Parathyroid adenoma (tissue), 2 donors: ENCODE measurements around the gene APPL2.
"Not testable (repeated sequence)": the region's sequence is repeated elsewhere in the genome, so short reads cannot be mapped to it uniquely, and the experiment has no call there.

Experiments used
- H2AFZ ChIP-seq: fragments of 300-600 bp; sonication (generic); one replicate; pipeline ENCODE4 v1.7.0; 2017; ENCODE audit warnings: antibody characterized with exemption, mild to moderate bottlenecking
- H3K27ac ChIP-seq: fragments of 300-600 bp; sonication (generic); one replicate; pipeline ENCODE4 v1.7.0; 2017
- H3K27me3 ChIP-seq: fragments of 300-600 bp; sonication (generic); one replicate; pipeline ENCODE4 v1.7.0; 2017; ENCODE audit warnings: low read length; ENCODE audit not compliant: control insufficient read depth, insufficient read depth
- H3K36me3 ChIP-seq: fragments of 300-600 bp; sonication (generic); one replicate; pipeline ENCODE4 v1.7.0; 2017; ENCODE audit warnings: low read length; ENCODE audit not compliant: control insufficient read depth, insufficient read depth
- H3K4me1 ChIP-seq: fragments of 300-600 bp; sonication (generic); one replicate; pipeline ENCODE4 v1.7.0; 2017; ENCODE audit warnings: control low read depth
- H3K4me2 ChIP-seq: fragments of 300-600 bp; sonication (generic); one replicate; pipeline ENCODE4 v1.7.0; 2017; ENCODE audit warnings: low read length
- H3K4me3 ChIP-seq: fragments of 300-600 bp; sonication (generic); one replicate; pipeline ENCODE4 v1.7.0; 2017; ENCODE audit warnings: low read depth, low read length
- H3K79me2 ChIP-seq: fragments of 300-600 bp; sonication (generic); one replicate; pipeline ENCODE4 v1.7.0; 2017; ENCODE audit warnings: control low read depth
- H3K9ac ChIP-seq: fragments of 300-600 bp; sonication (generic); one replicate; pipeline ENCODE4 v1.7.0; 2017; ENCODE audit warnings: mild to moderate bottlenecking
- H3K9me3 ChIP-seq: fragments of 300-600 bp; sonication (generic); one replicate; pipeline ENCODE4 v1.7.0; 2017; ENCODE audit warnings: low read length; ENCODE audit not compliant: control insufficient read depth
- CTCF ChIP-seq: fragments of 300-600 bp; sonication (generic); IDR thresholded peaks from one replicate; pipeline ENCODE4 v1.7.0; 2017; ENCODE audit warnings: antibody characterized with exemption, mild to moderate bottlenecking
- donor health status: primary hyperparathyroidism.

The APPL2 gene

GRCh38 chr12:105252901-105253300 lies 16.9 kb upstream of the APPL2 start:
- H3K27me3 ChIP-seq: no peaks in the 10 kb centered on the region
- H3K79me2 ChIP-seq: no peaks in the 10 kb centered on the region
- no peak overlapping the region for H3K4me3 ChIP-seq
- H3K36me3 ChIP-seq: no peaks in the 10 kb centered on the region
- H3K27ac ChIP-seq: no peak overlapping the region
- H3K9ac ChIP-seq: no peak overlapping the region
- H3K4me2 ChIP-seq: no peak overlapping the region
- no peak overlapping the region for H2AFZ ChIP-seq
- H3K9me3 ChIP-seq: no peaks in the 10 kb centered on the region
- TF ChIP-seq CTCF: no peak
- H3K4me1 ChIP-seq: no peaks in the 10 kb centered on the region

DNA sequence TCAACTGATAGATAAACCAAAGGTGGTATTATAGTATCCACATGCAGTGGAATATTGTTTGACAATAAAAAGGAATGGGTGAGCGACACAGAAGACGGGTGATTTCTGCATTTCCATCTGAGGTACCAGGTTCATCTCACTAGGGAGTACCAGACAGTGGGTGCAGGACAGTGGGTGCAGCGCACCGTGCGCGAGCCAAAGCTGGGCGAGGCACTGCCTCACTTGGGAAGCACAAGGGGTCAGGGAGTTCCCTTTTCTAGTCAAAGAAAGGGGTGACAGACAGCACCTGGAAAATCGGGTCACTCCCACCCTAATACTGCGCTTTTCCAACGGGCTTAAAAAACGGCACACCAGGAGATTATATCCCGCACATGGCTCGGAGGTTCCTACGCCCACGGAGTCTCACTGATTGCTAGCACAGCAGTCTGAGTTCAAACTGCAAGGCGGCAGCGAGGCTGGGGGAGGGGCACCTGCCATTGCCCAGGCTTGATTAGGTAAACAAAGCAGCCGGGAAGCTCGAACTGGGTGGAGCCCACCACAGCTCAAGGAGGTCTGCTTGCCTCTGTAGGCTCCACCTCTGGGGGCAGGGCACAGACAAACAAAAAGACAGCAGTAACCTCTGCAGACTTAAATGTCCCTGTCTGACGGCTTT lies 9.9 kb upstream of the APPL2 start:
- not testable (repeated sequence) for H2AFZ ChIP-seq, H3K36me3 ChIP-seq, H3K4me3 ChIP-seq, H3K9me3 ChIP-seq, H3K9ac ChIP-seq, H3K27me3 ChIP-seq, H3K79me2 ChIP-seq, H3K4me2 ChIP-seq, H3K27ac ChIP-seq
- H3K4me1 ChIP-seq: peaks cover 11% of the 10 kb centered on the region

DNA sequence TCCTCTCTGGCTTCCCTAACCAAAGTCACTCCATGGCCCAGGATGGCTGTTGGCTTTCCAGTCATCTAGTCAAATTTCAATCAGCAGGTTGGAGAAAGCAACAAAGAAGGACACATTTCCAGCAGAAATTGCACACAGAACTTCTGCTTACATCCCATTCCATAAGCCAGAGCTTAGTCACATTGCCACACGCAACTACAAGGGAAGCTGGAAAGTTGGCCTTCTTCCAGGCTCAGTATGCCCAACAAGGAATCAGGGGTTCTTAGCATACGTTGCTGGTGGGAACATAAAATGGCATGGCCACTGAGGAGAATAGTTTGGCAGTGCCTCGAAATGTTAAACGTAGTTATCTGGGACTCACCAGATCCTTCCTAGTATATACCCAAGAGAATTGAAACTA lies 9.3 kb upstream of the APPL2 start:
- Histone ChIP-seq H2AFZ (no peak overlapping the region), H3K27ac (no peak overlapping the region), H3K4me2 (no peak overlapping the region), H3K4me1 (peaks cover 11% of the 10 kb centered on the region), H3K4me3 (no peak overlapping the region), H3K79me2 (no peaks in the 10 kb centered on the region), H3K27me3 (no peaks in the 10 kb centered on the region), H3K36me3 (no peaks in the 10 kb centered on the region), H3K9me3 (no peaks in the 10 kb centered on the region), H3K9ac (no peak overlapping the region)
- no peak for TF ChIP-seq CTCF

GRCh38 chr12:105240228-105240627 lies 4.3 kb upstream of the APPL2 start:
- Histone ChIP-seq H3K27ac (no peak overlapping the region), H3K4me1 (peaks cover 15% of the 10 kb centered on the region), H3K36me3 (no peaks in the 10 kb centered on the region), H3K79me2 (peaks cover 2% of the 10 kb centered on the region), H3K27me3 (no peaks in the 10 kb centered on the region), H3K4me3 (no peak overlapping the region), H3K4me2 (no peak overlapping the region), H2AFZ (no peak overlapping the region), H3K9ac (no peak overlapping the region), H3K9me3 (no peaks in the 10 kb centered on the region)
- no peak for TF ChIP-seq CTCF

DNA sequence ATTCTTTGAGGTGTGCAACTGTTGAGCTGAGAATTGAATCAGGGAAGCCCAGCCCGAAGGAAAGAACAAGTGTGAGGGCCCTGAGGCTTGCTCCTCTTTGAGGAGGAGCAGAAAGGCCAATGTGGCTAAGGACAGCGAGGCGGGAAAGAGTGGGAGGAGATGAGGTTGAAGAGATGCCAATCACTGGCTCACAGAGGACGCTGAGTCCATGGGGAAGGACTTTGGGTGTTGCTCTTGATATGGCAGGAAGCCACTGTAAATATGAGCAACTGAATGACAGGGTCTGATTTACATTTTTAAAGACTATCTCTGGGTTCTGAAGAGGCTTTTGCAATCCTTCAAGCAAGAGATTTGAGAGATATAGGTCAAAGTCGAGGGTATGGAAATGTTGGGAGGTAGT lies 3.3 kb upstream of the APPL2 start:
- no peaks in the 10 kb centered on the region for H3K36me3 ChIP-seq
- H3K27ac ChIP-seq: no peak overlapping the region
- no peaks in the 10 kb centered on the region for H3K9me3 ChIP-seq
- peaks cover 15% of the 10 kb centered on the region for H3K4me1 ChIP-seq
- H3K4me3 ChIP-seq: no peak overlapping the region
- no peaks in the 10 kb centered on the region for H3K27me3 ChIP-seq
- no peak overlapping the region for H3K9ac ChIP-seq
- H3K79me2 ChIP-seq: peaks cover 6% of the 10 kb centered on the region
- H2AFZ ChIP-seq: no peak overlapping the region
- TF ChIP-seq CTCF: no peak
- H3K4me2 ChIP-seq: no peak overlapping the region
